Lung (tissue), 12 donors: ENCODE measurements around the gene RERE. TPM values are rescaled to one million over a fixed set of nuclear protein-coding genes. Genes with fewer than 3 reads are reported as not detected.

Experiments used
- ATAC-seq: fragments of 200-7000 bp; cut with Tn5 transposase; one replicate; pipeline ENCODE4 v1.9.1; 2020; ENCODE audit warnings: moderate number of reproducible peaks; ENCODE audit not compliant: insufficient read depth, low FRiP score
- DNase-seq, 3 donors: peaks; one replicate each; pipeline ENCODE4 v3.0.0-alpha.2; 2013 to 2017
- H3K27ac ChIP-seq, 2 donors: one replicate each; pipeline ENCODE4 v1.5.1; 2013; ENCODE audit warnings: mild to moderate bottlenecking in 2 of 2, moderate library complexity in 2 of 2, control low read depth in 1 of 2, inconsistent platforms in 1 of 2, low read depth in 1 of 2, low read length in 1 of 2
- H3K27me3 ChIP-seq, 3 donors: one replicate each; pipeline ENCODE4 v1.5.1; 2013; ENCODE audit warnings: low read length in 2 of 3; ENCODE audit not compliant: control insufficient read depth in 3 of 3, insufficient read depth in 3 of 3
- H3K36me3 ChIP-seq, 4 donors: one replicate each; pipeline ENCODE4 v1.5.1; 2013; ENCODE audit warnings: low read length in 4 of 4, mild to moderate bottlenecking in 1 of 4, moderate library complexity in 1 of 4; ENCODE audit not compliant: control insufficient read depth in 4 of 4, insufficient read depth in 4 of 4
- H3K4me1 ChIP-seq, 5 donors: one replicate each; pipeline ENCODE4 v1.5.1; 2013; ENCODE audit warnings: low read length in 5 of 5, mild to moderate bottlenecking in 2 of 5, moderate library complexity in 1 of 5; ENCODE audit not compliant: control insufficient read depth in 5 of 5, insufficient read depth in 5 of 5
- H3K4me3 ChIP-seq: one replicate; pipeline ENCODE4 v1.5.1; 2013; ENCODE audit warnings: mild to moderate bottlenecking, control low read depth, moderate library complexity
- H3K9ac ChIP-seq, 2 donors: one replicate each; pipeline ENCODE4 v1.5.1; 2013; ENCODE audit warnings: low read length in 2 of 2, control low read depth in 1 of 2; ENCODE audit not compliant: insufficient read depth in 1 of 2
- H3K9me3 ChIP-seq, 4 donors: one replicate each; pipeline ENCODE4 v1.5.1; 2013; ENCODE audit warnings: low read length in 3 of 4, mild to moderate bottlenecking in 1 of 4, moderate library complexity in 1 of 4; ENCODE audit not compliant: control insufficient read depth in 4 of 4, insufficient read depth in 3 of 4
- CTCF ChIP-seq: IDR thresholded peaks from 2 replicates; pipeline ENCODE4 v1.5.1; 2012; ENCODE audit warnings: mild to moderate bottlenecking; ENCODE audit errors: control extremely low read depth, extremely low read depth
- WGBS, 2 donors: extraction: QIAGEN DNeasy Blood & Tissue Kit; methylation state at CpG; one replicate each; pipeline ENCODE4 v1.1.7; 2013; 5-methylcytosine and 5-hydroxymethylcytosine counted together
- polyA plus RNA-seq, 2 donors: library from polyadenylated mRNA; stranded (reverse); fragments of 200-250 nt; gene quantifications; one replicate each; pipeline ENCODE4 v1.2.1, GENCODE V29; 2013
- total RNA-seq, 2 donors: library from RNA; depleted of rRNA in 1 of 2; stranded (reverse); fragments of >200 nt in 1 of 2; gene quantifications; one replicate each; pipeline ENCODE4 v1.2.1, GENCODE V29; 2014 to 2021
- donor health status: control.
- donor health status: control.
- donor health status: Bipolar disorder and iron deficiency.
- donor health status: healthy.
- donor health status: DM: yes; HTN: yes; CAD: no.

The RERE gene
- total and polyA plus RNA-seq, 4 donors: 21.7 to 207 (median 57.5) TPM

- H3K9ac ChIP-seq: no peak overlapping the region
- ATAC-seq (no peak), DNase-seq (no peak)
- peaks cover 0 to 2% (median 0%) of the 10 kb centered on the region in 4 donors for H3K36me3 ChIP-seq
- no peaks in the 10 kb centered on the region for H3K27me3 ChIP-seq
- H3K4me3 ChIP-seq: no peak overlapping the region
- no peak for TF ChIP-seq CTCF
- no peaks in the 10 kb centered on the region for H3K9me3 ChIP-seq
- WGBS, 2 donors: 79 to 94% methylated on average over 4 of the region's 4 CpGs
- H3K4me1 ChIP-seq: peaks cover 0 to 19% (median 3%) of the 10 kb centered on the region in 5 donors
- no peak overlapping the region for H3K27ac ChIP-seq
Observed at GRCh38 chr1:8589571-8589970, 227.9 kb downstream of the RERE start.

DNA sequence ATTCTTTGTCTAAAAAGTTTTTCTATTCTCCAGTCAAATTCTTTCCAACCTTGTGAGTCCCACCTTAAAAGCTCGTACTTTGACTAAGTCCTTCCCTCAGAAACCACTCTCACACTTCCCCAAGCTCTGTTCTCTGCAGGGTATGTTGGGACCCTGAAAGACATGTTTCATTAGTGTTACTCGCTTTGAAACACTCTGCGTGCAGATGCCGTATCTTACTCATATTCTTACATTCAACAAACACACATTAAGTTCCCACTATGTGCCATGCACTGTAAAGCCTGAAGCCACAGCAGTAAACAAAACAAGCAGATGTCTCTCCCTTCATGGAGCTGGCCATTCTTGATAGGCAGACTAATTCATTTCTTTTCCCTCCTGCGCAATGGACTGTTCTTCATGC lies 229.7 kb downstream of the RERE start:
- 70 to 86% methylated on average over 5 of the region's 5 CpGs for WGBS, 2 donors

GRCh38 chr1:8586438-8586837 lies 231.0 kb downstream of the RERE start:
- no peak for ATAC-seq
- 97 to 98% methylated on average over 1 of the region's 1 CpG for WGBS, 2 donors

More for the DNA sequence above, 229.7 kb downstream of the RERE start:
- Histone ChIP-seq H3K9me3 (no peaks in the 10 kb centered on the region), H3K4me1 (peaks cover 0 to 19% (median 3%) of the 10 kb centered on the region in 5 donors), H3K9ac (no peak overlapping the region), H3K4me3 (no peak overlapping the region), H3K27me3 (no peaks in the 10 kb centered on the region), H3K27ac (no peak overlapping the region), H3K36me3 (peaks cover 0 to 2% (median 0%) of the 10 kb centered on the region in 4 donors)
- ATAC-seq: no peak
- no peak for DNase-seq
- TF ChIP-seq CTCF: no peak

More at GRCh38 chr1:8586438-8586837, 231.0 kb downstream of the RERE start:
- Histone ChIP-seq H3K4me1 (peaks cover 0 to 19% (median 3%) of the 10 kb centered on the region in 5 donors), H3K27me3 (no peaks in the 10 kb centered on the region), H3K4me3 (no peak overlapping the region), H3K36me3 (peaks cover 0 to 2% (median 0%) of the 10 kb centered on the region in 4 donors), H3K9ac (no peak overlapping the region), H3K9me3 (no peaks in the 10 kb centered on the region), H3K27ac (no peak overlapping the region)
- DNase-seq: no peak
- TF ChIP-seq CTCF: no peak
